Cardiac septum (tissue), 1 donor: ENCODE data around the gene NEDD8. TPM values are rescaled to one million over a fixed set of nuclear protein-coding genes. Genes with fewer than 3 reads are reported as not detected.

Experiments
- DNase-seq: peaks from one replicate; pipeline ENCODE4 v3.0.0-alpha.2; 2020; ENCODE audit warnings: low spot score
- intact Hi-C: fragments of 100-400 bp; cut with DNase I; formaldehyde crosslinking; loops from one replicate; pipeline ENCODE4 v1.14.0; 2022
- total RNA-seq: library from RNA; stranded (reverse); fragmentation: NEBNext Ultra II Directional; extraction: Animal tissue kit (Norgen Biotek cat#: 25700); gene quantifications from one replicate; pipeline ENCODE4 v1.2.1, GENCODE V29; 2021
- donor health status: DM: no; HTN: no; CAD: no.

Gene NEDD8
- total RNA-seq, 1 donor from 2014 or later: 167 TPM

GRCh38 chr14:24171422-24172260, 60.5 kb downstream of the NEDD8 start, which contains the start of gene REC8:
Gene REC8, plus strand, starts transcription at chr14:24172080. Its CDS starts 473 bp downstream, at chr14:24172553.
- intact Hi-C loops: no loop called here
- no peak for DNase-seq

GRCh38 chr14:24167469-24168114, 64.6 kb downstream of the NEDD8 start:
- intact Hi-C loops: no loop called here
- no peak for DNase-seq

Other genes with a start within 250 kb of the NEDD8 start
- 26.2 TPM for gene DHRS4L2, start 243.4 kb downstream of the NEDD8 start, total RNA-seq
- gene CARMIL3, start 180.4 kb downstream of the NEDD8 start, total RNA-seq: 0.05 TPM
- gene CPNE6, start 160.8 kb downstream of the NEDD8 start, total RNA-seq: 1.4 TPM
- gene PCK2, start 138.1 kb downstream of the NEDD8 start, total RNA-seq: 2.2 TPM
- gene DCAF11, start 117.6 kb downstream of the NEDD8 start, total RNA-seq: 54.1 TPM
- 2.4 TPM for gene NRL, start 117.4 kb downstream of the NEDD8 start, total RNA-seq
- 112 TPM for gene FITM1, start 101.7 kb downstream of the NEDD8 start, total RNA-seq
- 61.3 TPM for gene PSME1, start 96.2 kb downstream of the NEDD8 start, total RNA-seq
- gene EMC9, start 90.8 kb downstream of the NEDD8 start, total RNA-seq: 14.6 TPM
- gene PSME2, start 85.8 kb downstream of the NEDD8 start, total RNA-seq: 49.7 TPM
- gene RNF31, start 84.9 kb downstream of the NEDD8 start, total RNA-seq: 31.3 TPM
- gene IRF9, start 71.1 kb downstream of the NEDD8 start, total RNA-seq: 44.8 TPM
- gene REC8, start 60.3 kb downstream of the NEDD8 start, total RNA-seq: 5.7 TPM
- 15.7 TPM for gene IPO4, start 43.6 kb downstream of the NEDD8 start, total RNA-seq
- 19.1 TPM for gene TM9SF1, start 36.9 kb downstream of the NEDD8 start, total RNA-seq
- not detected for gene TSSK4, start 26.7 kb downstream of the NEDD8 start, total RNA-seq
- gene CHMP4A, start 18.9 kb downstream of the NEDD8 start, total RNA-seq: 30.0 TPM
- 16.7 TPM for gene MDP1, start 16.3 kb downstream of the NEDD8 start, total RNA-seq
- 33.2 TPM for gene GMPR2, start 562 bp upstream of the NEDD8 start, total RNA-seq
- 42.3 TPM for gene TINF2, start 10.3 kb upstream of the NEDD8 start, total RNA-seq
- gene TGM1, start 30.8 kb upstream of the NEDD8 start, total RNA-seq: 0.48 TPM
- 13.3 TPM for gene RABGGTA, start 39.2 kb upstream of the NEDD8 start, total RNA-seq
- gene DHRS1, start 67.4 kb upstream of the NEDD8 start, total RNA-seq: 8.5 TPM
- 28.3 TPM for gene NOP9, start 67.5 kb upstream of the NEDD8 start, total RNA-seq
- 2.4 TPM for gene CIDEB, start 75.6 kb upstream of the NEDD8 start, total RNA-seq
- gene LTB4R2, start 77.8 kb upstream of the NEDD8 start, total RNA-seq: 2.2 TPM
- 1.8 TPM for gene LTB4R, start 79.1 kb upstream of the NEDD8 start, total RNA-seq
- 71.9 TPM for gene ADCY4, start 102.7 kb upstream of the NEDD8 start, total RNA-seq
- gene RIPK3, start 107.6 kb upstream of the NEDD8 start, total RNA-seq: 3.5 TPM
- 13.3 TPM for gene NFATC4, start 135.8 kb upstream of the NEDD8 start, total RNA-seq
- gene NYNRIN, start 166.6 kb upstream of the NEDD8 start, total RNA-seq: 5.0 TPM
- 1.2 TPM for gene CBLN3, start 197.3 kb upstream of the NEDD8 start, total RNA-seq
- gene KHNYN, start 197.6 kb upstream of the NEDD8 start, total RNA-seq: 23.5 TPM
- 58.5 TPM for gene SDR39U1, start 210.4 kb upstream of the NEDD8 start, total RNA-seq